Urothelium cell line (cell line): ENCODE results near the gene SCN8A.
"Not testable (repeated sequence)": the region's sequence is repeated elsewhere in the genome, so short reads cannot be mapped to it uniquely, and the experiment has no call there.

Experiments used
- DNase-seq: peaks from one replicate; pipeline ENCODE4 v3.0.0; 2011; ENCODE audit warnings: low spot score, mixed read lengths
- FAIRE-seq: peaks from 2 replicates; lab custom pipeline; 2011; peaks lifted over from hg19 to GRCh38; lab: Jason Lieb, UNC

SCN8A gene

DNA sequence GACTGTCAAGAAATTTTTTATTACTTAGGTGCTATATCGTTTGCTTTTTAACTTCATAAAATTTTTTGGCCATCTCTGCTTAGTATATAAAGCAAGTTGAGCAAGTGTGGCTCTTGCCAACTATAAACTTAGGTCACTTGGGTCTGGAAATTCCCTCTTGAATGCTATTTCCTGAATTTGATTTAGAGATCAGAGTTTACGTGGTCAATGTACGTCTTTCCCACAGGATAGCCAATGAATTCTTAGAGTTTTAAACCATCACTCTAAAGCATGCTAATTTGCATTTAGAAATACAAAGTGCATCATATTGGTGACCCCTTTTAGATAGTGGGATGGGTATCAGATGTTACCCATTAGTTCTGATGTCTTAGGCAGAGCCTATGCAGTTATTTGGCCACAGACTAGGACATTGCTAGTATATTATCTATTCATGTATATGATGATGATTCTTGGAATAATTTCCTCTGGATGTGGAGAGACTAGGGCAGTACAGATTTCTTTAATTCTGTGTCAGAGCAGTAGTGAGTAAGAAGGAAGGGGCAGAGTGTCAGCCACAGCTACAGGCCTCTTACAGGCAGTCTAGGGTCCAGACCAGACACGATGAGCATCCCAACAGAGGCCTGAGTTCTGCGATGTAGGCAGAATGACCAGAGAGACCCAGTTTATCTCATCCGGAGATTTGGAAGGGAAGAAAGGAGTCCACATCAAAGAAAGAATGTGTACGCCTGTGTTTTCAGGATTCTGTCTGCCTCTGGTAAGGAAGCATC, 30.3 kb downstream of the SCN8A start:
- no peak for FAIRE-seq
- no peak for DNase-seq

GRCh38 chr12:51622564-51622963, 31.5 kb downstream of the SCN8A start:
- DNase-seq (peak; percentile 35), FAIRE-seq (no peak)

- DNase-seq (no peak), FAIRE-seq (no peak)
These were observed 34.3 kb downstream of the SCN8A start for GRCh38 chr12:51625370-51625769.

- DNase-seq (no peak), FAIRE-seq (no peak)
These were observed 35.1 kb downstream of the SCN8A start for GRCh38 chr12:51626115-51626514.

DNA sequence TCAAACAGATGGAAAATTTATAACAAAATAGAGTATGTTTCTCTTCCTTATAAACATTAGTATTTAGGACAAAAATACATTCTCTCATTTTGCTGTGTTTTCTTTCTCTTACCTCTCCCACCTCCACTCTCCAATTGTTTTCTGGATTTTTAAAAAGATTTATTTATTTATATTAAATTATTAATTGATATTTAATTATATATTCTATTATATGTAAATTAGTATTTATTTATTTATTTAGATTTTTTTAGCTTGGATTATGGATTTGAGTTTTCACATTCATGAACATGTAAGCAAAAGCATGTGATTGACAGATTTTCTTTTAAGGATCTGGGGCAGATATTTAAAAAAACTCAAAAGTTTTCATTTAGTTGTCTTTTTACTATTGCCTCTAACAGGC, 35.6 kb downstream of the SCN8A start:
- DNase-seq (no peak), FAIRE-seq (no peak)

DNA sequence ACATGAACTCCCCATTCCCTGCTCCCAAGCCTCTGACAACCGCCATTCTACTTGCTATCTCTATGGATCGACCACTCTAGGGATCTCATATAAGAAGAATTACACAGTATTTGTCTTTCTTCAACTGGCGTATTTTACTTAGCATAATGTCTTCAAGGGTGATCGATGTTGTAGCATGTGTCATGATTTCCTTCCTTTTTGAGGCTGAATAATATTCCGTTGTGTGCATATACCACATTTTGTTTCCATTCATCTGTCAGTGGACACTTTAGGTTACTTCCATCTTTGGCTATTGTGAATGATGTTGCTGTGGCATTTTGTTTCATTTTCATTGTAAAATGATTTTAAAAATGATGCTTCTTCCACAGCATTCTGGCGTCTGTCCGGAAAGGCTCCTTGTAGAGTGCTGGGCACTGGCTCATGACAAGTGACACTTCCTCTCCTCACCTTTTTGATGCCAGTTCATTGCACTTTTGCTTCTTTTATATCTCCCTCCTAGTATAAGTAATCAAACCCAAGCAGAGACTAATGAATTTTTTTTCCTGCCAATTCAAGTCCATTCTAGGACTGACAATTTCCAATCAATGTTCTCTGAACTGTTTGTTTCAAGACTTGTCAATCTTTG, 39.3 kb downstream of the SCN8A start:
- DNase-seq (no peak), FAIRE-seq (no peak)

DNA sequence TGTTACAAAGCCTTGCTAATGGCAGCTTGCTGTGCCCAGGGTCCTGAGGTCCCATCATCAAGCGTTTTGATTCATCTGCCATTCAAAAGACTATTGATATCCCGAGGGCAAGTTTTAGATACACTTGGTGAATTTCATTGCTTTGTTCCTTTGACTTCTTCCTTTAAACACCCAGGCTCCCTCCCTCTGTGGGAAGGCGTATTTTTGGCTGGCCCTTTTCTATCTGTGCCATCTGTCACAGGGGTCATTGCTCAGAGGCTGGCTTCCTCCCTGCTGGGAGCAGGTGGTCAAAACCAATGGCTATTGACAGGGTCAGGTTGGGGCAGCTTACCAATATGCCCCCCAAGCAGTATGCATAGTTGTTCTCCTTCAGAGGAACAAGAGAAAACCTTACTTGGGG, 40.0 kb downstream of the SCN8A start:
- DNase-seq (no peak), FAIRE-seq (no peak)

DNA sequence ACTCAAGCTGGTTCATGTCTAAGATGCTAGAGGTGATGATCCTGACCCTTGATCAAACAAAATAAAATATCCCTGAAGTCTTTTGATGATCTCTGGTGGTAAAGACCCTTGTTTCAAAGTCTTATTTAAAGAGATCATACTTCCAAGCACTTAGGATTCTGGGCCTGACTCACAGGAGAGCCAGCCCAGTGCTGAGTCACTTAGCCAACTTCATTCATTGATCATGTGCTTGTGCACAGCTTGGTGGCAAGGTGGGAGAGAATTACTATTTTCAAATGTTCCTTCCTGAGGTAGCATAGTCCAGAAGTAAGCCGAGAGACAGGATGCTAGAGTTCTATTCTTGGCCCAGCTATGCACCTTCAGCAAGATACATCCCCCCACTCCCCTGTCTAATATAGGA, 40.6 kb downstream of the SCN8A start:
- DNase-seq (peak; percentile 56), FAIRE-seq (no peak)

GRCh38 chr12:51632623-51633022, 41.6 kb downstream of the SCN8A start:
- FAIRE-seq (no peak), DNase-seq (no peak)

DNA sequence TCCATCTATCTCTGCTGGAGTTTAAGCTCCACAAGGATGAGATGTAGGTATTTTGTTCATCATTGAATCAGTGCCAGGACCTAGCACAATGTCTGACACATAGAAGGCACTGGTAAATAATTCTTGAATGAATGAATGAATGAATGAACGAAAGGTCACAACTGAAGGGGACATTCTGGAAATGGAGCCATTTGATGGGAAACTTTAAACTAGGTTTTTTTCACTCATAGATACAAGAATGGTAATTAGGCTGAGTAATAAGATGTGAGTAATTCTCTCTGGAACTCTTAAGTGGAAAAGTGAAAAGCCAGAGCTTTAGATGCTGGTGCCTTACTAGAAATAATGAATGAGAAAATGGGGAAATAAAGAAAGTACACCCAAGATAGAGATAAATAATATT, 44.3 kb downstream of the SCN8A start:
- DNase-seq = no peak

DNA sequence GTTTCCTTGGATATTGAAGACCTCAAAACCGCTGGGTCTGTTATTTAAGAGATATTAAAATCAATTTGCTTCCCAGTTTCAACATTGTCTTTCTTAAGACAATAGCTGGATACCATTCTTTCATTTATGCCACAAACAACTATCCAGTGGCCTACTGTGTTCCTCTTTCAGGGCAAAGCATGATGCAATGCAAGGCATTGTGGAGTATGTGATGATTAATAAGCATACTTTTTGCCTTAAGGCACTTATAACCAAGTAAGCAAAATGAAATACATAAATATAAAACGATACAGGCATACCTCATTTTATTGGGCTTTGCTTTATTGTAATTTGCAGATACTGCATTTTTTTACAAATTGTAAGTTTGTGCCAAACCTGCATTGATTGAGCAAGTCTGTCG, 45.5 kb downstream of the SCN8A start:
- FAIRE-seq = no peak

More for the DNA sequence above, 44.3 kb downstream of the SCN8A start:
- no peak for FAIRE-seq

DNA sequence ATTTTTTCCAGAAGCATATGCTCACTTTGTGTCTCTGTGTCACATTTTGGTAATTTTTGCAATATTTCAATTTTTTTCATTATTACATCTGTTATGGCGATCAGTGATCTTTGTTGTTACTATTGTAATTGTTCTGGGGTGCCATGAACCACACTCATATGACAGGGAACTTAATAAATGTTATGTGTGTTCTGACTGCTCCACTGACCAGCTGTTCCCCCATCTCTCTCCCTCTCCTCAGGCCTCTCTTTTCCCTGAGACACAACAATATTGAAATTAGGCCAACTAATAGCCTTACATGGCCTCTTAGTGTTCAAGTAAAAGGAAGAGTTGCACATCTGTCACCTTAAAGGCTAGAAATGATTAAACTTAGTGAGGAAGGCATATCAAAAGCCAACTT, 46.0 kb downstream of the SCN8A start:
- FAIRE-seq = no peak
- no peak for DNase-seq

More for the DNA sequence above, 45.5 kb downstream of the SCN8A start:
- DNase-seq = no peak

DNA sequence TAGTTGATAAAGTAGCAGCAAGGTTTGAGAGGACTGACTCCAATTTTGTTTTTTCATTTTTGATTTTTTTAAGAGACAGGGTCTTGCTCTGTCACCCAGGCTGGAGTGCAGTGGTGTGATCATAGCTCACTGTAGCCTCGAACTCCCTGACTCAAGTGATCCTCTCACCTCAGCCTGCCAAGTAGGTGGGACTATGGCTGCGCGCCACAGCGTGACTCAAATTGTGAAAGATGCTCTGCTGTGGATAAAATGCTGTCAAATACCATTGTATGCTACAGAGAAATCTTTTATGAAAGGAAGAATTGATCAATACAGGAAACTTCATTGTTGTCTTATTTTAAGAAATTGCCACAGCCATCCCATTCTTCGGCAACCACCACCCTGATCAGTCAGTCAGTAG, 48.3 kb downstream of the SCN8A start:
- DNase-seq (no peak), FAIRE-seq (no peak)

- FAIRE-seq (no peak), DNase-seq (no peak)
These were observed 51.3 kb downstream of the SCN8A start for GRCh38 chr12:51642286-51642685.

DNA sequence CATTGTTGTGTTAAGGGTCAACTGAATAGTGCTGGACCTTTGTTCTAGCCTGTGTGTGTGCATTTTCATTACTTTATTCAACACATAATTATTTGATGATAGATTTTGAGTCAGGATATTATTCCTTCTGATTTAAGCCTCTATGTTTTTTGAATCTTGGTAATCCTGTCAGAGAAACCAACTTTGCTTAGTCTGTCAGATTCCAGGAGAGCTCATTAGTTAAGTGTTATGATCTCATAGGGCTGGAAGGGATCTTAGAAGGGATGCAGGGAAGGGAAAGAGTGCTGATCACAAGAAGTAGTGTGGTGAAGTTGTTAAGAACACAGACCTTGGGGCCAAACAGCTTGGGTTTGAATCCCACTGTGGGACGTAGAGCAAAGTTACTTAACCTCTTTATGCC, 52.9 kb downstream of the SCN8A start:
- no peak for DNase-seq
- no peak for FAIRE-seq

- not testable (repeated sequence) for FAIRE-seq, DNase-seq
These were observed 53.7 kb downstream of the SCN8A start for GRCh38 chr12:51644691-51645090.

GRCh38 chr12:51645961-51646360, 54.9 kb downstream of the SCN8A start:
- FAIRE-seq (no peak), DNase-seq (no peak)

DNA sequence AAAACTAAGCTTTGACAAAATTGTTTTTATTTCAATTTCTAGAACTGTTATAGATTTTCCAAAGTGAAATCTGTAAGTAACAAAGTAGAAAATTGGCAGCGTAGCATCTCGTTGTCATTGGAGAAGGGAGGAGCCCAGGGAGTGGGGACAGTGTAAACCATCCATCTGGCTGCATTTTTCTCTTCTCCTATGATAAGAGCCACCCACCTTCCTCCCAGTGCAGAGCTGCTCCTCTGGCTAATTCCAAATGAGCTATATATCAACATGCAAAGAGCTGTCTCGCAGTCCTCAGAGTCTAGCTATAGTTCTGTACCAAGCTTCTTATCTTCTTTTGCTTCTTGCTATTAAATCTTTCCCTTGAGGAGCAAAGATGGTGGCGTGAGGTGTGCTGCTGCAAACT, 56.6 kb downstream of the SCN8A start:
- DNase-seq = no peak
- no peak for FAIRE-seq

DNA sequence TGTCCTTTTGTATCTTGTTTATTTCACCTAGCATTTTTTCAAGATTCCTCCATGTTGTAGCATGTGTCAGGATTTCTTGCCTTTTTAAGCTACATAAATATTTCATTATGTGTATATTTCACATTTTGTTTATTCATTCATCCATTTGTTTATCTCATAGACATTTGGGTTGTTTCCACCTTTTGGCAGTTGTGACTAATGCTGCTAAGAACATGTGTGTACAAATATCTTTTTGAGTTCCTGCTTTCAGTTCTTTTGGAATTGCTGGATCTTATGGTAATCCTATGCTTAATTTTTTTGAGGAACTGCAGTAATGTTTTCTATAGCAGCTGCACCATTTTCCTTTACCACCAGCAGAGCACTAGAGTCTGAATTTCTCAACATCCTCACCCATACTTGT, 62.4 kb downstream of the SCN8A start:
- FAIRE-seq = no peak
- no peak for DNase-seq

DNA sequence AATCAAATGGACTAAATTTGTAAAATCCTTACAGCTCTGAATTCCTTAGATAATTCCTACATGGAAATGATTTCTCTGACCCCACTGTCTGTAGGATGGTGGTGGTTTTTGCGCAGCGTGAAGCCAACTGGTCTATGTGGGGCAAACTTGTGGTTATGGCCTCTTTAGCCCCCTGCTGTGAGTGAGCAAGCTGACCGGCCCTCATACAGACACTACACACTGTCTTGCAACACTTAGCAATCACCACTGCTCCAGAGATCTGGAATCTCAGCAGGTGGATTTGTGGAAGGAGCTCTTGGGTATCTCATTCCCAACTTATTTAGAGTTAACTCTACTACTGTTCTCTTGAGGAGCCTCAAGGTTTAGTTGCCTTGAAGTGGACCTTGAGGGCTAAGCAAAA, 70.2 kb downstream of the SCN8A start:
- DNase-seq (no peak), FAIRE-seq (no peak)

DNA sequence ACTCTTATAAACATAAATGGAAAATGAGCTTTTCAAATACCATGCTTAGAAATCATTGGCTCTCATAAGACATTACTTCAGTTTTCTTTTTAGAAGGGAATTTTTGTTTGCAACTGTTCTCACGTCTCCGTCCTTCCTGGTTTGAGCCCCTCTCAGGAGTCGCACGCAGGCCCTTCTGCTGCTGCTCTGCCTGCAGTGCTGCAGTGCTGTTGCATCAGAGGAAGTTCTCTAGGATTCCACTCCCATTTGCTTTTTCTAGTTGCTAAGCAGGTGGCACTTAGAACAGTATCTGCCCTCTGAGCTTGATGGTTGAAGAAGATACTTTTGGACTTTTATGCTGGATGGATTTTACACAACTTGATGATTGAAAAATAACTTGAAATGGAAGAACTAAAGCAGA, 70.8 kb downstream of the SCN8A start:
- DNase-seq = no peak
- no peak for FAIRE-seq

DNA sequence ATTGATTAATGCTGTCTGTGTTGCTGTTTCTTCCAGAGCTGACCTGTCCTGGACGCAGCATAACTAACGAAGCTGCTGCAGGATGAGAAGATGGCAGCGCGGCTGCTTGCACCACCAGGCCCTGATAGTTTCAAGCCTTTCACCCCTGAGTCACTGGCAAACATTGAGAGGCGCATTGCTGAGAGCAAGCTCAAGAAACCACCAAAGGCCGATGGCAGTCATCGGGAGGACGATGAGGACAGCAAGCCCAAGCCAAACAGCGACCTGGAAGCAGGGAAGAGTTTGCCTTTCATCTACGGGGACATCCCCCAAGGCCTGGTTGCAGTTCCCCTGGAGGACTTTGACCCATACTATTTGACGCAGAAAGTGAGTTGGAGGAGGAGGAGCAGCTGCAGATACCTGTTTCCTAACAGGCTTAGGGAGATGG, 71.7 kb downstream of the SCN8A start:
- DNase-seq (no peak), FAIRE-seq (no peak)

GRCh38 chr12:51663390-51663789, 72.4 kb downstream of the SCN8A start:
- FAIRE-seq = no peak
- no peak for DNase-seq
